NB4 (cell line): ENCODE measurements around the gene U2AF2.

Experiments
- DNase-seq: peaks from one replicate; pipeline ENCODE4 v3.0.0; 2010; ENCODE audit warnings: low read depth
- H3K4me3 ChIP-seq: one replicate; pipeline ENCODE4 v1.5.1; 2011; ENCODE audit warnings: mild to moderate bottlenecking, low read depth, low read length, moderate library complexity
- CTCF ChIP-seq: IDR thresholded peaks from one replicate; pipeline ENCODE4 v1.5.1; 2012; ENCODE audit warnings: low read depth, low read length
- MAX ChIP-seq: IDR thresholded peaks from 2 replicates; pipeline ENCODE4 v1.6.1; 2011; ENCODE audit warnings: low read depth, low read length
- MYC ChIP-seq: IDR thresholded peaks from 2 replicates; pipeline ENCODE4 v1.6.1; 2011; ENCODE audit warnings: low read depth, low read length
- POLR2A ChIP-seq: IDR thresholded peaks from 2 replicates; pipeline ENCODE4 v1.6.1; 2011; ENCODE audit warnings: mild to moderate bottlenecking; ENCODE audit not compliant: insufficient read length; ENCODE audit errors: extremely low read depth

The U2AF2 gene

GRCh38 chr19:55649268-55650125 is 5.3 kb upstream of the U2AF2 start:
- DNase-seq, result no peak
- H3K4me3 ChIP-seq, result no peak overlapping the region
- TF ChIP-seq MYC (no peak), CTCF (no peak), POLR2A (no peak), MAX (no peak)

GRCh38 chr19:55650126-55650557 is 4.7 kb upstream of the U2AF2 start:
- no peak overlapping the region for H3K4me3 ChIP-seq
- TF ChIP-seq MAX, result no peak
- no peak for TF ChIP-seq MYC
- TF ChIP-seq POLR2A, result no peak
- TF ChIP-seq CTCF, result no peak
- no peak for DNase-seq

- TF ChIP-seq MAX (no peak), CTCF (no peak), POLR2A (no peak), MYC (no peak)
- no peak overlapping the region for H3K4me3 ChIP-seq
- no peak for DNase-seq
These were observed 4.1 kb upstream of the U2AF2 start for GRCh38 chr19:55650602-55651230.

GRCh38 chr19:55651236-55651635 is 3.6 kb upstream of the U2AF2 start:
- no peak overlapping the region for H3K4me3 ChIP-seq
- no peak for DNase-seq
- TF ChIP-seq MYC (no peak), POLR2A (no peak), CTCF (no peak), MAX (no peak)

GRCh38 chr19:55652311-55653128 is 2.3 kb upstream of the U2AF2 start:
- DNase-seq, result no peak
- TF ChIP-seq MAX (no peak), MYC (no peak), POLR2A (no peak), CTCF (no peak)

More at GRCh38 chr19:55652311-55653128, 2.3 kb upstream of the U2AF2 start:
- no peak overlapping the region for H3K4me3 ChIP-seq
